ENCODE data around the gene CHD5. TPM values are rescaled to one million over a fixed set of nuclear protein-coding genes. Genes with fewer than 3 reads are reported as not detected.

The CHD5 gene
- total RNA-seq, 6 experiments from 2014 or later, result not detected

- DNase-seq, result no peak
- no peak for ATAC-seq
- H3K9me3 ChIP-seq, result no peaks in the 10 kb centered on the region
- no peaks in the 10 kb centered on the region for H3K27me3 ChIP-seq
- 55% methylated on average over 6 of the region's 19 CpGs for WGBS (ENCODE audit: insufficient coverage, low coverage, low lambda C conversion rate, missing lambda C conversion rate)
- no peak for TF ChIP-seq CTCF (IDR thresholded peaks at IDR 0.05)
- no peak for TF ChIP-seq POLR2A (IDR thresholded peaks at IDR 0.05)
- no peak overlapping the region for H3K4me3 ChIP-seq
- no peaks in the 10 kb centered on the region for H3K4me1 ChIP-seq
- intact Hi-C loops (cut with DNase I), result no loop called here
- no peaks in the 10 kb centered on the region for H3K36me3 ChIP-seq
- no peak overlapping the region for H3K27ac ChIP-seq
These were observed 91.2 kb downstream of the CHD5 start for GRCh38 chr1:6088956-6089355.

- DNase-seq (no peak), ATAC-seq (no peak)
- 73% methylated on average over 3 of the region's 6 CpGs for WGBS (ENCODE audit: insufficient coverage, low coverage, low lambda C conversion rate, missing lambda C conversion rate)
- Histone ChIP-seq H3K9me3 (no peaks in the 10 kb centered on the region), H3K4me1 (no peaks in the 10 kb centered on the region), H3K27me3 (no peaks in the 10 kb centered on the region), H3K4me3 (no peak overlapping the region), H3K27ac (no peak overlapping the region), H3K36me3 (no peaks in the 10 kb centered on the region)
- intact Hi-C loops (cut with DNase I), result no loop called here
- TF ChIP-seq CTCF (IDR thresholded peaks at IDR 0.05) (no peak), POLR2A (IDR thresholded peaks at IDR 0.05) (no peak)
These were observed 92.2 kb downstream of the CHD5 start for GRCh38 chr1:6087958-6088357.

- Histone ChIP-seq H3K4me1 (no peaks in the 10 kb centered on the region), H3K4me3 (no peak overlapping the region), H3K36me3 (no peaks in the 10 kb centered on the region), H3K27ac (no peak overlapping the region), H3K9me3 (no peaks in the 10 kb centered on the region), H3K27me3 (no peaks in the 10 kb centered on the region)
- no peak for DNase-seq
- no peak for TF ChIP-seq CTCF (IDR thresholded peaks at IDR 0.05)
- no peak for TF ChIP-seq POLR2A (IDR thresholded peaks at IDR 0.05)
- no peak for ATAC-seq
- 49% methylated on average over 7 of the region's 14 CpGs for WGBS (ENCODE audit: insufficient coverage, low coverage, low lambda C conversion rate, missing lambda C conversion rate)
- intact Hi-C loops (cut with DNase I), result no loop called here
These were observed 92.7 kb downstream of the CHD5 start for GRCh38 chr1:6087377-6087772.

GRCh38 chr1:6086762-6087376, 93.3 kb downstream of the CHD5 start:
- Histone ChIP-seq H3K27me3 (no peaks in the 10 kb centered on the region), H3K4me3 (no peak overlapping the region), H3K36me3 (no peaks in the 10 kb centered on the region), H3K27ac (no peak overlapping the region), H3K9me3 (no peaks in the 10 kb centered on the region), H3K4me1 (no peaks in the 10 kb centered on the region)
- no peak for ATAC-seq
- WGBS (ENCODE audit: insufficient coverage, low coverage, low lambda C conversion rate, missing lambda C conversion rate), result 56% methylated on average over 11 of the region's 15 CpGs
- no peak for TF ChIP-seq CTCF (IDR thresholded peaks at IDR 0.05)
- no peak for TF ChIP-seq POLR2A (IDR thresholded peaks at IDR 0.05)
- DNase-seq, result no peak
- intact Hi-C loops (cut with DNase I), result no loop called here

GRCh38 chr1:6086358-6086757, 93.8 kb downstream of the CHD5 start:
- no peaks in the 10 kb centered on the region for H3K9me3 ChIP-seq
- ATAC-seq (no peak), DNase-seq (no peak)
- H3K27ac ChIP-seq, result no peak overlapping the region
- H3K36me3 ChIP-seq, result no peaks in the 10 kb centered on the region
- intact Hi-C loops (cut with DNase I), result no loop called here
- no peak overlapping the region for H3K4me3 ChIP-seq
- no peaks in the 10 kb centered on the region for H3K27me3 ChIP-seq
- 80% methylated on average over 4 of the region's 13 CpGs for WGBS (ENCODE audit: insufficient coverage, low coverage, low lambda C conversion rate, missing lambda C conversion rate)
- no peaks in the 10 kb centered on the region for H3K4me1 ChIP-seq
- no peak for TF ChIP-seq CTCF (IDR thresholded peaks at IDR 0.05)
- TF ChIP-seq POLR2A (IDR thresholded peaks at IDR 0.05), result no peak
